OCI-LY7 (cell line): Measurements from ENCODE around the gene LCN12. TPM values are rescaled to one million over a fixed set of nuclear protein-coding genes. Genes with fewer than 3 reads are reported as not detected.

Experiments used
- BruUV-seq: library from RNA; stranded (reverse); fragments of 400-500 nt; replicated peaks from 2 replicates; lab custom pipeline; 2021; lab: Mats Ljungman, UMichigan
- CTCF ChIA-PET: fragments of 300-600 bp; sonication (Branson Sonifier 250); formaldehyde crosslinking; loops from one replicate; lab custom pipeline; 2022; ENCODE audit warnings: antibody characterized with exemption; ENCODE audit not compliant: unreplicated experiment; lab: Charles Lee
- POLR2A ChIA-PET: fragments of 300-600 bp; sonication (Branson Sonifier 250); formaldehyde crosslinking; loops from one replicate; lab custom pipeline; 2022; ENCODE audit warnings: antibody characterized with exemption; lab: Charles Lee
- DNase-seq: peaks from one replicate; pipeline ENCODE4 v3.0.0-alpha.2; 2015; ENCODE audit warnings: low spot score
- H2AFZ ChIP-seq: fragments of 200-600 bp; sonication (generic), shearing (Covaris generic); 2 replicates; pipeline ENCODE4 v1.6.1; 2014; ENCODE audit warnings: mild to moderate bottlenecking, antibody characterized with exemption, low read length, moderate library complexity
- H3K27ac ChIP-seq: fragments of 200-600 bp; sonication (generic); 2 replicates; pipeline ENCODE4 v1.5.1; 2014; ENCODE audit warnings: mixed run types, low read depth, mild to moderate bottlenecking, moderate library complexity, low read length, inconsistent platforms; ENCODE audit not compliant: poor library complexity, severe bottlenecking
- H3K36me3 ChIP-seq: fragments of 200-600 bp; sonication (generic); 2 replicates; pipeline ENCODE4 v1.6.1; 2014; ENCODE audit warnings: mild to moderate bottlenecking, antibody characterized with exemption, low read length, moderate library complexity, mixed read lengths; ENCODE audit not compliant: insufficient read depth
- H3K4me1 ChIP-seq: fragments of 200-600 bp; sonication (generic); 2 replicates; pipeline ENCODE4 v1.5.1; 2014; ENCODE audit warnings: mild to moderate bottlenecking, low read length; ENCODE audit not compliant: insufficient read depth, poor library complexity, severe bottlenecking
- H3K4me2 ChIP-seq: fragments of 200-600 bp; sonication (generic); 2 replicates; pipeline ENCODE4 v1.6.1; 2014; ENCODE audit warnings: mild to moderate bottlenecking, low read length
- H3K4me3 ChIP-seq: fragments of 200-600 bp; sonication (generic); 2 replicates; pipeline ENCODE4 v1.5.1; 2014; ENCODE audit warnings: mild to moderate bottlenecking, low read depth, low read length; ENCODE audit not compliant: poor library complexity, severe bottlenecking
- H3K79me2 ChIP-seq: fragments of 200-600 bp; sonication (generic); 2 replicates; pipeline ENCODE4 v1.6.1; 2016; ENCODE audit warnings: low read depth, mild to moderate bottlenecking, low read length, moderate library complexity, mixed read lengths; ENCODE audit not compliant: insufficient read depth
- H3K9me2 ChIP-seq: fragments of 200-600 bp; sonication (generic); 2 replicates; pipeline ENCODE4 v1.6.1; 2016; ENCODE audit warnings: mild to moderate bottlenecking, low read length, mixed read lengths; ENCODE audit not compliant: insufficient read depth
- H3K9me3 ChIP-seq: fragments of 200-600 bp; sonication (generic); 2 replicates; pipeline ENCODE4 v1.6.1; 2014; ENCODE audit warnings: mild to moderate bottlenecking, mixed run types, low read length, mixed read lengths
- H4K20me1 ChIP-seq: fragments of 200-600 bp; sonication (generic); 2 replicates; pipeline ENCODE4 v1.6.1; 2014; ENCODE audit warnings: mild to moderate bottlenecking, antibody characterized with exemption, low read length, moderate library complexity, mixed read lengths; ENCODE audit not compliant: insufficient read depth
- CTCF ChIP-seq: fragments of 200-600 bp; sonication (generic); conservative IDR thresholded peaks from 2 replicates; pipeline ENCODE4 v1.5.1; 2014; ENCODE audit warnings: mild to moderate bottlenecking, antibody characterized with exemption, low read length, moderate library complexity, mixed read lengths
- EZH2phosphoT487 ChIP-seq: fragments of 200-600 bp; sonication (generic); IDR thresholded peaks from 2 replicates; pipeline ENCODE4 v1.6.1; 2018; ENCODE audit warnings: low read depth, borderline replicate concordance, mild to moderate bottlenecking, mixed run types, antibody characterized with exemption, low read length, moderate library complexity, mixed read lengths
- intact Hi-C: fragments of 100-400 bp; cut with micrococcal nuclease; formaldehyde crosslinking; loops from one replicate; pipeline ENCODE4 v1.10.0; 2022; ENCODE audit not compliant: unreplicated experiment
- total RNA-seq, 2 experiments: library from RNA; depleted of rRNA in 1 of 2; stranded (reverse); fragments of >200 nt in 1 of 2; shearing (Covaris generic) in 1 of 2; gene quantifications; 2 replicates each; pipeline ENCODE4 v1.2.3, GENCODE V29; 2014 to 2022

The LCN12 gene
- total RNA-seq, 2 experiments from 2014 or later: 0.95 to 3.7 TPM

- POLR2A ChIA-PET: no interaction called here
Observed at GRCh38 chr9:136921307-136921706, 30.8 kb upstream of the LCN12 start.

GRCh38 chr9:136921718-136922117 is 30.4 kb upstream of the LCN12 start:
- no peak for TF ChIP-seq CTCF
- no peaks in the 10 kb centered on the region for H4K20me1 ChIP-seq
- POLR2A ChIA-PET: no interaction called here
- no peak overlapping the region for H2AFZ ChIP-seq
- no peaks in the 10 kb centered on the region for H3K79me2 ChIP-seq
- peaks cover 86% of the 10 kb centered on the region for H3K36me3 ChIP-seq
- intact Hi-C loops: no loop called here
- BruUV-seq: no TSS peak
- no peak for DNase-seq
- no peak overlapping the region for H3K4me2 ChIP-seq
- H3K27ac ChIP-seq: no peak overlapping the region
- no peaks in the 10 kb centered on the region for H3K9me3 ChIP-seq
- CTCF ChIA-PET: no interaction called here
- H3K9me2 ChIP-seq: no peaks in the 10 kb centered on the region
- H3K4me3 ChIP-seq: no peak overlapping the region
- H3K4me1 ChIP-seq: peaks cover 5% of the 10 kb centered on the region

More at GRCh38 chr9:136921307-136921706, 30.8 kb upstream of the LCN12 start:
- no peaks in the 10 kb centered on the region for H3K9me3 ChIP-seq
- intact Hi-C loops: no loop called here
- no peak for DNase-seq
- no peaks in the 10 kb centered on the region for H3K9me2 ChIP-seq
- peaks cover 86% of the 10 kb centered on the region for H3K36me3 ChIP-seq
- H3K79me2 ChIP-seq: no peaks in the 10 kb centered on the region
- no peak overlapping the region for H3K27ac ChIP-seq
- H3K4me1 ChIP-seq: peaks cover 5% of the 10 kb centered on the region
- CTCF ChIA-PET: no interaction called here
- BruUV-seq: no TSS peak
- H2AFZ ChIP-seq: no peak overlapping the region
- no peak overlapping the region for H3K4me3 ChIP-seq
- no peak overlapping the region for H3K4me2 ChIP-seq
- no peaks in the 10 kb centered on the region for H4K20me1 ChIP-seq
- TF ChIP-seq CTCF (no peak), EZH2phosphoT487 (no peak)

DNA sequence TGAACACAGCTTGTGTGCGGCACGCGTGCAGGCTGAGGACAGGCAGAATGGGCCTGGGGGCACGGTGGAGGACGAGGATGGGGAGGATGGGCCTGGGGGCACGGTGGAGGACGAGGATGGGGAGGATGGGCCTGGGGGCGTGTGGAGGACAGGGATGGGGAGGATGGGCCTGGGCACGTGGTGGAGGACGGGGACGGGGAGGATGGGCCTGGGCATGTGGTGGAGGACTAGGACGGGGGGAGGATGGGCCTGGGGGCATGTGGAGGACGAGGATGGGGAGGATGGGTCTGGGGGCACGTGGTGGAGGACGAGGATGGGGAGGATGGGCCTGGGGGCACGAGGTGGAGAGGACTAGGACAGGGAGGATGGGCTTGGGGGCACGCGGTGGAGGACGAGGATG is 29.5 kb upstream of the LCN12 start:
- no peak overlapping the region for H2AFZ ChIP-seq
- no peaks in the 10 kb centered on the region for H3K79me2 ChIP-seq
- no peaks in the 10 kb centered on the region for H3K9me3 ChIP-seq
- BruUV-seq: no TSS peak
- intact Hi-C loops: no loop called here
- no peak for DNase-seq
- no peak overlapping the region for H3K4me2 ChIP-seq
- TF ChIP-seq EZH2phosphoT487: no peak
- no peak for TF ChIP-seq CTCF
- H4K20me1 ChIP-seq: no peaks in the 10 kb centered on the region
- no peak overlapping the region for H3K4me3 ChIP-seq
- no peaks in the 10 kb centered on the region for H3K9me2 ChIP-seq
- POLR2A ChIA-PET: no interaction called here
- CTCF ChIA-PET: no interaction called here
- no peak overlapping the region for H3K27ac ChIP-seq
- H3K4me1 ChIP-seq: peaks cover 5% of the 10 kb centered on the region
- H3K36me3 ChIP-seq: peaks cover 86% of the 10 kb centered on the region
